Prostate gland (tissue), 2 donors: Measurements from ENCODE around the gene XPR1. TPM values are rescaled to one million over a fixed set of nuclear protein-coding genes. Genes with fewer than 3 reads are reported as not detected.

ENCODE experiments used
- DNase-seq: peaks from one replicate; pipeline ENCODE4 v3.0.0-alpha.2; 2019; ENCODE audit warnings: low spot score
- H3K27ac ChIP-seq, 2 donors: fragments of 200-600 bp; sonication (generic); 2 replicates each; pipeline ENCODE4 v1.5.1; 2017 to 2019
- H3K27me3 ChIP-seq: fragments of 200-600 bp; sonication (generic); replicated peaks from 2 replicates; pipeline ENCODE4 v1.5.1; 2019; ENCODE audit not compliant: insufficient read depth
- H3K36me3 ChIP-seq, 2 donors: fragments of 200-600 bp; sonication (generic); 1 replicate in 1 of 2; 2 replicates in 1 of 2; pipeline versions ENCODE4 v1.5.1 to v1.8.1; 2017 to 2019
- H3K4me1 ChIP-seq: fragments of 200-600 bp; sonication (generic); replicated peaks from 2 replicates; pipeline ENCODE4 v1.5.1; 2019
- H3K4me3 ChIP-seq, 2 donors: fragments of 200-600 bp; sonication (generic); 2 replicates each; pipeline ENCODE4 v1.5.1; 2017 to 2019
- H3K9me3 ChIP-seq: fragments of 200-600 bp; sonication (generic); 2 replicates; pipeline ENCODE4 v1.5.1; 2017
- CTCF ChIP-seq, 4 experiments: fragments of 200-600 bp in 2 of 4; fragments of 450-650 bp in 2 of 4; sonication (generic) in 2 of 4; IDR thresholded peaks; 1 replicate in 3 of 4; 2 replicates in 1 of 4; pipeline ENCODE4 v1.5.1; 2016 to 2019; ENCODE audit warnings: antibody characterized with exemption in 4 of 4, mild to moderate bottlenecking in 2 of 4, moderate library complexity in 2 of 4
- POLR2A ChIP-seq: fragments of 450-650 bp; IDR thresholded peaks from one replicate; pipeline ENCODE4 v1.6.1; 2016; ENCODE audit warnings: antibody characterized with exemption, mild to moderate bottlenecking
- POLR2AphosphoS5 ChIP-seq: sonication (generic); formaldehyde crosslinking; IDR thresholded peaks from one replicate; pipeline ENCODE4 v1.6.1; 2017; ENCODE audit warnings: antibody characterized with exemption
- WGBS: methylation state at CpG from one replicate; pipeline ENCODE4 v1.1.5; 2018; 5-methylcytosine and 5-hydroxymethylcytosine counted together
- intact Hi-C: fragments of 100-400 bp; cut with DNase I; formaldehyde crosslinking; loops from one replicate; pipeline ENCODE4 v1.14.2; 2022
- total RNA-seq, 2 donors: library from RNA; depleted of rRNA; stranded (reverse); fragments of >200 nt; gene quantifications; one replicate each; pipeline ENCODE4 v1.1.0, GENCODE V29; 2016

XPR1 gene
- total RNA-seq, 2 donors from 2014 or later = 17.5 to 70.3 TPM

- intact Hi-C loops = no loop called here
- no peaks in the 10 kb centered on the region for H3K27me3 ChIP-seq
- no peaks in the 10 kb centered on the region for H3K4me1 ChIP-seq
- no peaks in the 10 kb centered on the region for H3K36me3 ChIP-seq
- WGBS = 14% methylated on average over 13 of the region's 14 CpGs
- peak overlapping the region; percentile 1 to 30 for H3K27ac ChIP-seq
- H3K4me3 ChIP-seq = no peak overlapping the region
- TF ChIP-seq POLR2AphosphoS5 (no peak), CTCF (IDR thresholded peaks at IDR 0.05) (no peak)
- no peak for DNase-seq
- no peaks in the 10 kb centered on the region for H3K9me3 ChIP-seq
Observed at GRCh38 chr1:180926164-180926981, 294.6 kb downstream of the XPR1 start.

GRCh38 chr1:180927348-180927747 lies 295.5 kb downstream of the XPR1 start:
- no peak for DNase-seq
- no peaks in the 10 kb centered on the region for H3K4me1 ChIP-seq
- intact Hi-C loops = no loop called here
- H3K36me3 ChIP-seq = no peaks in the 10 kb centered on the region
- H3K27me3 ChIP-seq = no peaks in the 10 kb centered on the region
- no peak overlapping the region for H3K4me3 ChIP-seq
- TF ChIP-seq CTCF (IDR thresholded peaks at IDR 0.05) (no peak), POLR2AphosphoS5 (no peak), POLR2A (no peak)
- H3K9me3 ChIP-seq = no peaks in the 10 kb centered on the region
- WGBS = 71% methylated on average over 13 of the region's 13 CpGs
- H3K27ac ChIP-seq = peak overlapping the region; percentile 1 to 2

- Histone ChIP-seq H3K27me3 (no peaks in the 10 kb centered on the region), H3K4me1 (no peaks in the 10 kb centered on the region), H3K27ac (no peak overlapping the region), H3K4me3 (no peak overlapping the region), H3K9me3 (no peaks in the 10 kb centered on the region), H3K36me3 (no peaks in the 10 kb centered on the region)
- TF ChIP-seq POLR2A = no peak
- TF ChIP-seq CTCF (IDR thresholded peaks at IDR 0.05) = no peak
- TF ChIP-seq POLR2AphosphoS5 = no peak
- intact Hi-C loops = no loop called here
- WGBS = 55% methylated on average over 4 of the region's 4 CpGs
- no peak for DNase-seq
Observed at GRCh38 chr1:180927841-180928240, 296.0 kb downstream of the XPR1 start.

GRCh38 chr1:180928331-180929230 lies 296.8 kb downstream of the XPR1 start:
- Histone ChIP-seq H3K36me3 (no peaks in the 10 kb centered on the region), H3K4me3 (no peak overlapping the region), H3K9me3 (no peaks in the 10 kb centered on the region), H3K27me3 (no peaks in the 10 kb centered on the region), H3K27ac (no peak overlapping the region), H3K4me1 (no peaks in the 10 kb centered on the region)
- no peak for DNase-seq
- 71% methylated on average over 17 of the region's 17 CpGs for WGBS
- intact Hi-C loops = no loop called here
- TF ChIP-seq CTCF (IDR thresholded peaks at IDR 0.05) (no peak), POLR2AphosphoS5 (no peak), POLR2A (no peak)
